ENCODE data around the gene CXCL10. TPM values are rescaled to one million over a fixed set of nuclear protein-coding genes. Genes with fewer than 3 reads are reported as not detected.

Gene CXCL10
- total and polyA plus RNA-seq, 9 of the 15 experiments (the other 6 are each of a cell fraction or from before 2014, with no cell fraction given): 0.06 to 0.18 (median 0.08) TPM; not detected in 6

DNA sequence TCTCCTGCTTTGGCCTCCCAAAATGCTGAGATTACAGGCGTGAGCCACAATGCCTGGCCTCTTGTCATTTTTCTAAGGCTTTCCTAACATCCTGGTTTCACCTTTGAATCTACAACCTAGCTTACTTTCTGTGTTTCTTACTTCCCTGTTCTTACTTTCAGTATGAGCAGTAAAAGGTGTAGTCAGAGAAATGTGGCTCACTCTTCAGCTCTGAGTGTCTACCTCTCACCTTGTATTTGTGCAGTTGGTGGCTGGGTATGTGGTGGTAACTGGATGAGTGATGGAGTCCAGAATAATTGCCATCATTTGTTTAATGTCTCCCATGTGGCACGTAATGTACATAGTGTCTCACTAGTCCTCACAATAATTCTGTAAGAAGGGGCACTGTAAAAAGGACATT lies 31.7 kb upstream of the CXCL10 start (continued):
- TF ChIP-seq ZNF639 (CRISPR knock-in tag; conservative IDR thresholded peaks at IDR 0.05 in 1 of 2, IDR thresholded peaks at IDR 0.05 in 1 of 2) (no peak), PYGO2 (tag; IDR thresholded peaks at IDR 0.05) (no peak), DMBX1 (CRISPR knock-in tag; IDR thresholded peaks at IDR 0.05; ENCODE audit: borderline replicate concordance) (no peak), RB1 (IDR thresholded peaks at IDR 0.05; ENCODE audit: low read depth) (no peak), ZFP1 (CRISPR knock-in tag; IDR thresholded peaks at IDR 0.05) (no peak)
- TF ChIP-seq, protein P1, sequence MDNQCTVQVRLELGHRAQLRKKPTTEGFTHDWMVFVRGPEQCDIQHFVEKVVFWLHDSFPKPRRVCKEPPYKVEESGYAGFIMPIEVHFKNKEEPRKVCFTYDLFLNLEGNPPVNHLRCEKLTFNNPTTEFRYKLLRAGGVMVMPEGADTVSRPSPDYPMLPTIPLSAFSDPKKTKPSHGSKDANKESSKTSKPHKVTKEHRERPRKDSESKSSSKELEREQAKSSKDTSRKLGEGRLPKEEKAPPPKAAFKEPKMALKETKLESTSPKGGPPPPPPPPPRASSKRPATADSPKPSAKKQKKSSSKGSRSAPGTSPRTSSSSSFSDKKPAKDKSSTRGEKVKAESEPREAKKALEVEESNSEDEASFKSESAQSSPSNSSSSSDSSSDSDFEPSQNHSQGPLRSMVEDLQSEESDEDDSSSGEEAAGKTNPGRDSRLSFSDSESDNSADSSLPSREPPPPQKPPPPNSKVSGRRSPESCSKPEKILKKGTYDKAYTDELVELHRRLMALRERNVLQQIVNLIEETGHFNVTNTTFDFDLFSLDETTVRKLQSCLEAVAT (IDR thresholded peaks at IDR 0.05): no peak

- Histone ChIP-seq H3K79me2 (ENCODE audit: control insufficient read depth, insufficient read depth, low read length) (no peaks in the 10 kb centered on the region; the same call in 2 of the 3 replicates), H3K9ac (ENCODE audit: insufficient read depth in 1 of 2, low read depth in 2 of 2, low read length in 2 of 2) (no peak overlapping the region), H3K4me2 (ENCODE audit: insufficient read depth, low read length) (no peak overlapping the region), H3K9me3 (replicated peaks; ENCODE audit: control insufficient read depth, insufficient read depth, low read depth, low read length) (no peaks in the 10 kb centered on the region; the same call in 1 of the 2 replicates), H3K36me3 (ENCODE audit: control insufficient read depth, insufficient read depth, low read length) (no peaks in the 10 kb centered on the region), H3K4me3 (no peak overlapping the region), H3K4me1 (replicated peaks in 1 of 2; ENCODE audit: control insufficient read depth in 2 of 2, insufficient read depth in 2 of 2, low read length in 2 of 2) (peaks cover 0 to 5% of the 10 kb centered on the region in 2 experiments; a peak in 1 of 5 replicates), H2AFZ (ENCODE audit: low read depth, low read length) (no peak overlapping the region), H3K27ac (ENCODE audit: extremely low read depth, low read depth, low read length) (no peak overlapping the region), H3K9me1 (ENCODE audit: control insufficient read depth, insufficient read depth, low read length) (no peaks in the 10 kb centered on the region), H4K20me1 (replicated peaks; ENCODE audit: control insufficient read depth, insufficient read depth, low read length) (no peaks in the 10 kb centered on the region), H3K27me3 (ENCODE audit: control insufficient read depth in 2 of 2, insufficient read depth in 2 of 2, low read length in 2 of 2) (peaks cover 0 to 2% of the 10 kb centered on the region in 2 experiments; a peak in 1 of 5 replicates)
- in situ Hi-C loops (cut with MboI) (no loop called here), intact Hi-C loops (cut with micrococcal nuclease) (no loop called here)
- no TSS peak for BruUV-seq (replicated peaks)
- DNase-seq (ENCODE audit: extremely low read depth in 1 of 4, low spot score in 3 of 4) (no peak), FAIRE-seq (no peak), ATAC-seq (no peak)
- WGBS (ENCODE audit: insufficient coverage, low coverage, missing lambda C conversion rate): 12% methylated on average over 4 of the region's 4 CpGs
- ChIA-PET POLR2A (interaction anchor here (1.4 kb wide), 1 partner anchor 10 kb away, joined by 3 read pairs; no protein-coding TSS in a partner anchor), CTCF (ENCODE audit: low intra/inter-chr PET ratio) (no interaction called here)
- TF ChIP-seq ZNF717 (CRISPR knock-in tag; IDR thresholded peaks at IDR 0.05): no peak
- TF ChIP-seq CGGBP1 (CRISPR knock-in tag; IDR thresholded peaks at IDR 0.05): no peak
- no peak for TF ChIP-seq ARNT (IDR thresholded peaks at IDR 0.05)
- no peak for TF ChIP-seq HOXB6 (CRISPR knock-in tag; IDR thresholded peaks at IDR 0.05; ENCODE audit: borderline replicate concordance)
- no peak for TF ChIP-seq POU5F1 (IDR thresholded peaks at IDR 0.05; ENCODE audit: borderline replicate concordance, low read depth, low read length, partially characterized antibody)
- no peak for TF ChIP-seq ZNF316 (IDR thresholded peaks at IDR 0.05)
- no peak for TF ChIP-seq THRAP3 (IDR thresholded peaks at IDR 0.05; ENCODE audit: borderline replicate concordance)
- no peak for TF ChIP-seq SIN3B (IDR thresholded peaks at IDR 0.05; ENCODE audit: low read depth)
- no peak for TF ChIP-seq KDM4B (IDR thresholded peaks at IDR 0.05; ENCODE audit: borderline replicate concordance in 2 of 2, low read depth in 1 of 2)
- no peak for TF ChIP-seq SNRNP70 (optimal IDR thresholded peaks at IDR 0.05; ENCODE audit: low read depth, low read length)
- no peak for TF ChIP-seq ELK1 (CRISPR knock-in tag; IDR thresholded peaks at IDR 0.05)
- TF ChIP-seq CHD2 (IDR thresholded peaks at IDR 0.05; ENCODE audit: low read depth, low read length): no peak
- no peak for TF ChIP-seq ZC3H11A (IDR thresholded peaks at IDR 0.05; ENCODE audit: low read depth, low read length)
Observed at GRCh38 chr4:76053730-76054129, 30.4 kb upstream of the CXCL10 start.

Measured in K562 (cell line).